ENCODE measurements around the gene TYMP.

The TYMP gene

DNA sequence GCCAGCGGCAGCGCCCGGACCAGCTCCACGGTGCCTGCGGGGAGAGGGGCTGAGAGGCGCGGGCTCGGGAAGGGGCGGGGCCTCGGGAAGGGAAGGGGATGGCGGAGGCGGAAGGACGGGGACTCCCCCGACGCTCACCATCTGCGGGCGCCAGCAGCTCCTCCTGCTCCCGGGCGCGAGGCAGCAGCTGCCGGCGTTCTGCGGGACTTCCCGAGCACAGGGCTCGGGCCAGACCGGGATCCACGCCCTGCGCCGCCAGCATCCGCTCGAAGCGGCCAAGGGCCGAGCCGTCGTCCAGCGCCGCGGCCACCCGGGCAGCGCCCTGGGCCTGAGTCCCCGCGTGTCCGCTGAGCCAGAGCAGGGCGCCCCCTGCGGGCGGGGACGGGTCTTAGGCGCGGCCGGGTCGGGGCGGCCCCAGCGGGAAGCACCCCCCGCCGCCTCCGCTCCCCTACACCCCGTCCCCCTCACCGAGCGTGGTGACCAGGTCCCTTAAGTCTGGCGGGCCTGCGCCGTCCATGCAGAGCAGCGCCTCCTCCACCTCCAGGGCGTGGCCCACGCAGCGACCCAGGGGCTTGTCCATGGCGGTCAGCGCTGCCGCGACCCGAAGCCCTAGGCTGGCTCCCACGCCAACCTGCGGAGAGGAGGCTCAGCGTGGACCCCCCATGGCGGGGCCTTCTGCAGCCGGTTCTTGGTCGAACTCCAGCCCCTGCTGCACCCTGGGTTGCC is 3.5 kb downstream of the TYMP start:
- Histone ChIP-seq H3K4me1 (ENCODE audit: insufficient read depth, low read length) (peaks cover 3% of the 10 kb centered on the region; the same call in 1 of the 2 replicates), H3K27me3 (ENCODE audit: insufficient read depth, low read length) (peaks cover 49% of the 10 kb centered on the region), H3K36me3 (ENCODE audit: insufficient read depth, low read depth, low read length) (peaks cover 30% of the 10 kb centered on the region), H3K4me3 (ENCODE audit: low read length) (peak overlapping the region; percentile 77), H3K9ac (ENCODE audit: low read depth, low read length) (peak overlapping the region; percentile 64; the same call in 1 of the 2 replicates), H3K27ac (ENCODE audit: low read length) (no peak overlapping the region), H3K9me3 (ENCODE audit: insufficient read depth, low read depth, low read length) (no peaks in the 10 kb centered on the region)

DNA sequence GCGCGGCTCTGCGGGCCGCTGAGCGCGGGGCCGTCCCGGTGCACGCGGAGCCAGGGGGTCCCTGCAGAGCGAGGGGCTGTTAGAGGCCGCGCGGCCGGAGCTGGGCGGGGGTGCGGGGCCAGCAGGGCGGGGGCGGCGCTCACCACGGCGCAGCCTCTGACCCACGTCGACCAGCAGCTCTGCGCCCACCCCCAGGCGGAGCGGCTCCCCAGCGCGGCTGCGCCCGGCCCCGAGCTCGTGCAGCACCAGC is 4.0 kb downstream of the TYMP start:
- Histone ChIP-seq H3K4me1 (ENCODE audit: insufficient read depth, low read length) (peaks cover 3% of the 10 kb centered on the region; the same call in 1 of the 2 replicates), H3K36me3 (ENCODE audit: insufficient read depth, low read depth, low read length) (peaks cover 35% of the 10 kb centered on the region), H3K27ac (ENCODE audit: low read length) (no peak overlapping the region), H3K9me3 (ENCODE audit: insufficient read depth, low read depth, low read length) (no peaks in the 10 kb centered on the region), H3K9ac (ENCODE audit: low read depth, low read length) (peak overlapping the region; percentile 64; the same call in 1 of the 2 replicates), H3K4me3 (ENCODE audit: low read length) (peak overlapping the region; percentile 77; the same call in 1 of the 2 replicates), H3K27me3 (ENCODE audit: insufficient read depth, low read length) (peaks cover 44% of the 10 kb centered on the region)

DNA sequence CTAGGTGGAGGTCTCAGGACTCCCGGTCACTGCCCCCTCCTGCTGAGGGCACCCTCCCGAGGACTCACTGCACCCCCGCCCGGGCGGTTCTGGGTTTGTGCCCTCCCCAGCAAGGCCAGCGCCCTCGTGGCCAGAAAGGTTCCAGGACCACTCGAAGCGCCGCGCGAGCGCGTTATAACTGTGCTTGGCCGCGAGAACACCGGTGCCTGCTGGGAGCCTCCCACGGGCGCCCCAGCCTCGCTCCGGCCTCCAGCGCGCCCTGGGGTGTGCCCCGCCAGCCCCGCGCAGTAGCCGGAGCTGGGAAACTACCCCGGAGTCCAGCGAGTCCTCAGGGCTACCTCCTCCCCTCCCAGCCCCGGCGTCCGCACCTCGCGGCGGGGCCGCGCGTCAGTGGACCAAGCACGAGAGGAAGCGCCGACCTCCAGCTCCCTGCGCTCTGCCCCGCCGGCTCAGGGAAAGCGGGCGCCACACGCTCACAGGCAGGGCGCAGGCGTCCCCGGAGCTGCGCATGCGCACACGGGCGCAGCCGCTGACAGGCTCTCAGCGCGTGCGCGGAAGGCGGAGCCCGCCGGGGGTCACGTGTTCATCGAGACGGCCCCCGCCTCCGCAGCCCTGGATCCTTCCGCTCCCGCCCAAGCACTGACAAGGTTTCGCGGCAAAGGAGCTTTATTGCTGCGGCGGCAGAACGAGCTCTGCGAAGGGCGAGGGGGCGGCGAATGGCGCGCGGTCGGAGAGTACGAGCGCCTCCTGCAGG is 4.5 kb downstream of the TYMP start, which contains the start of gene SCO2:
Gene SCO2 (minus strand): TSS at position 495 of the 754 bp plus-strand sequence. CDS start 1,187 bp downstream, outside the sequence.
- H3K27ac ChIP-seq (ENCODE audit: low read length) = no peak within 1 kb of the TSS
- H3K27me3 ChIP-seq (ENCODE audit: insufficient read depth, low read length) = peaks cover 39% of the 10 kb centered on the region
- H3K4me3 ChIP-seq (ENCODE audit: low read length) = peak within 1 kb of the TSS; percentile 77
- H3K36me3 ChIP-seq (ENCODE audit: insufficient read depth, low read depth, low read length) = peaks cover 37% of the 10 kb centered on the region
- H3K9me3 ChIP-seq (ENCODE audit: insufficient read depth, low read depth, low read length) = no peaks in the 10 kb centered on the region
- H3K9ac ChIP-seq (ENCODE audit: low read depth, low read length) = peak within 1 kb of the TSS; percentile 83; the same call in 1 of the 2 replicates
- H3K4me1 ChIP-seq (ENCODE audit: insufficient read depth, low read length) = peaks cover 3% of the 10 kb centered on the region; the same call in 1 of the 2 replicates

DNA sequence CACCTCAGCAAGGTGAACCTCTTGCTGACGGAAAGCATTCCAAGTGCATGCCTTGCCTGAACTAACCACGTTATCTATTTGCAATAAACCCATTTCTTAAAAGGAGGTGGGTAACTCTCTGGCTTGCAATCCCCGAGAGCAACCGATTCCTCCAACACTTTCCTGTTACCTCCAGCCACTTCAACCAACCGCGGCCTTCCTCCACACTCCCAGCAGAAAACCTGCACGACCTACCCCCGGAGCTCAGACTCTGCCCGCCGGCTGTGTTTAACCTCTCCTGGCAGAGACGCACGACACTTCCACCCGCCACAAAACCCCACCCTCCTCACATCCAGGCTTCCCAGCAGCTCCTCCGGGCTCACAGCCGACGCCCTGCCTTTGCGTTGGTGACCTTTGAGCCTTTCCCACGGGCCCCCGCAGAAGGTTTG is 5.1 kb downstream of the TYMP start:
- H3K27ac ChIP-seq (ENCODE audit: low read length) = no peak overlapping the region
- H3K36me3 ChIP-seq (ENCODE audit: insufficient read depth, low read depth, low read length) = peaks cover 38% of the 10 kb centered on the region
- peak overlapping the region; percentile 77 for H3K4me3 ChIP-seq (ENCODE audit: low read length)
- peak overlapping the region; percentile 83; the same call in 1 of the 2 replicates for H3K9ac ChIP-seq (ENCODE audit: low read depth, low read length)
- peaks cover 3% of the 10 kb centered on the region; the same call in 1 of the 2 replicates for H3K4me1 ChIP-seq (ENCODE audit: insufficient read depth, low read length)
- no peaks in the 10 kb centered on the region for H3K9me3 ChIP-seq (ENCODE audit: insufficient read depth, low read depth, low read length)
- H3K27me3 ChIP-seq (ENCODE audit: insufficient read depth, low read length) = peaks cover 33% of the 10 kb centered on the region

DNA sequence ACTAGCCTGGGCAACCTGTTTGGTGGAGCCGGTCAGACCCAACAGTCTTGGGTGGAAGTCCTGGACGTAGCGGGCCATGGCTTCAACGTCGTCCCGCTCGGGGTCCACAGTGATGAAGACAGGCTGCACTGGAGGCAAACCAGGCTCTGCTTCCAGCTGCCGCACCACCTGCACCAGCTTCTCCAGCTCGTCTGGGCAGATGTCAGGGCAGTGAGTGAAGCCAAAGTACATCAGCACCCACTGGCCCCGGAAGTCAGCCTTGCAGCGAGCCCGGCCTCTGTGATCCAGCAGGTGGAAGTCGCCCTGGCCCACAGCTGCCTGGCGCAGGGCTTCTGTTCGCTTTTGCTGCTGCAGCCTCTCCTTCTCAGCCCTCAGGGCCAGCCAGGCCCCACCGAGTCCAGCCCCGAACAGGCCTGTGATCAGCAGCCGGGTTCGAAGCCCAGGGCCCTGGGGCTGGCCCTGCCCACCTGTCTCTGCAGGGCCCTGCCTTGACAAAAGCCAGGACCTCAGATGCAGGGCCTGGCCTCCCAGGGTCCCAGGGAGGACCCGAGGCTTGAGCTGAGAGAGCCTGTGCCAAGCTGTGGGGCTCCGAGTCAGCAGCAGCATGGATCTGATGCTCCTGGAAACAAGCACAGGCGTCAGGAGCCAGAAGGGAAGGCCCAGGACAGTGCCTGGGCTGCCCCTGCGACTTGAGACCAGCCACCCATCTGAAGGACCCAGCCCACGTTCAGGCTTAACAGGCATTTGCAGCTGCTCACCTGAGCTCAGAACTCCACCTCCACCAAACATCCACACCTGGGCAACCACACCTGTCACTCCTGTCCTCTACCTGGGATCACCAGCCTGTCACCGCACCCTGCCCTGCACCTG is 5.8 kb downstream of the TYMP start:
- H3K4me3 ChIP-seq (ENCODE audit: low read length) = peak overlapping the region; percentile 77
- H3K36me3 ChIP-seq (ENCODE audit: insufficient read depth, low read depth, low read length) = peaks cover 44% of the 10 kb centered on the region
- peaks cover 3% of the 10 kb centered on the region; the same call in 1 of the 2 replicates for H3K4me1 ChIP-seq (ENCODE audit: insufficient read depth, low read length)
- no peak overlapping the region for H3K27ac ChIP-seq (ENCODE audit: low read length)
- peaks cover 27% of the 10 kb centered on the region for H3K27me3 ChIP-seq (ENCODE audit: insufficient read depth, low read length)
- H3K9me3 ChIP-seq (ENCODE audit: insufficient read depth, low read depth, low read length) = no peaks in the 10 kb centered on the region
- 0 out of 2 replicates have a peak overlapping the region, but pooled peaks have one; percentile 83 for H3K9ac ChIP-seq (ENCODE audit: low read depth, low read length)

DNA sequence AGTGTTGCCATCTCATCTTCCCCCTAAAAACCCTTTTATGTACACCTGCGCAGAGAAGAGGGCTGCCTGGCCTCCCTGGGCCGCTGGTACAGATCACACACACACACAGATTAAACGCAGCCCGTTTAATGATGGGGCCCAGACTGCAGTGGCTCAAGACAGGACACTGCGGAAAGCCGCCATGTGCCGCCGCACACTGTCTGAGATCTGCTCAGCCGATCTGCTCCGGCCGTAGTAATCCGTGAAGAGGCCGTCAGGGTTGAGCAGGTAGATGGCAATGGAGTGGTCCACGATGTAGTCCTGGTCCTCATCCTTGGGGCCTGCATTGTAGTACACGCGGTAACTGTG is 6.4 kb downstream of the TYMP start:
- H3K4me3 ChIP-seq (ENCODE audit: low read length) = no peak overlapping the region
- H3K9me3 ChIP-seq (ENCODE audit: insufficient read depth, low read depth, low read length) = no peaks in the 10 kb centered on the region
- peaks cover 21% of the 10 kb centered on the region for H3K27me3 ChIP-seq (ENCODE audit: insufficient read depth, low read length)
- peaks cover 51% of the 10 kb centered on the region for H3K36me3 ChIP-seq (ENCODE audit: insufficient read depth, low read depth, low read length)
- no peak overlapping the region for H3K27ac ChIP-seq (ENCODE audit: low read length)
- H3K9ac ChIP-seq (ENCODE audit: low read depth, low read length) = no peak overlapping the region
- peaks cover 3% of the 10 kb centered on the region; the same call in 1 of the 2 replicates for H3K4me1 ChIP-seq (ENCODE audit: insufficient read depth, low read length)

DNA sequence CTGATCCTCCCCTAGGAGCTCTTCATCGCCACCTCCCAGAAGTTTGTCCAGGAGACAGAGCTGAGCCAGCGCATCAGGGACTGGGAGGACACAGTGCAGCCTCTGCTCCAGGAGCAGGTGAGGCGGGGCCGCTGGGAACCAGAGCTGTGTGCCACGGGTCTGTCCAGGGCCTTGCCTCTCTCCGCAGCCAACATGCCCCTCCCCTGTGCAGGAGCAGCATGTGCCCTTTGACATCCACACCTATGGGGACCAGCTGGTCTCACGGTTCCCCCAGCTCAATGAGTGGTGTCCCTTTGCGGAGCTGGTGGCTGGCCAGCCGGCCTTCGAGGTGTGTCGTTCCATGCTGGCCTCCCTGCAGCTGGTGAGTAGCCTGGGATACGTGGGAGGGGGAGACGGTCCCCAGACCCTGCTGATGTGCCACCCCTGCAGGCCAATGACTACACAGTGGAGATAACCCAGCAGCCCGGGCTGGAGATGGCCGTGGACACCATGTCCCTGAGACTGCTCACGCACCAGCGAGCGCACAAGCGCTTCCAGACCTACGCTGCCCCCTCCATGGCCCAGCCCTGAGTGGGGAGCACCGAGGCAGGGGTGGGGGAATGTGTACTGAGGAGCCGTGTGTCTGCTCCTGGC is 6.9 kb downstream of the TYMP start:
- no peak overlapping the region for H3K9ac ChIP-seq (ENCODE audit: low read depth, low read length)
- peaks cover 3% of the 10 kb centered on the region; the same call in 1 of the 2 replicates for H3K4me1 ChIP-seq (ENCODE audit: insufficient read depth, low read length)
- no peaks in the 10 kb centered on the region for H3K9me3 ChIP-seq (ENCODE audit: insufficient read depth, low read depth, low read length)
- H3K27me3 ChIP-seq (ENCODE audit: insufficient read depth, low read length) = peaks cover 16% of the 10 kb centered on the region
- H3K27ac ChIP-seq (ENCODE audit: low read length) = no peak overlapping the region
- no peak overlapping the region for H3K4me3 ChIP-seq (ENCODE audit: low read length)
- H3K36me3 ChIP-seq (ENCODE audit: insufficient read depth, low read depth, low read length) = peaks cover 56% of the 10 kb centered on the region

DNA sequence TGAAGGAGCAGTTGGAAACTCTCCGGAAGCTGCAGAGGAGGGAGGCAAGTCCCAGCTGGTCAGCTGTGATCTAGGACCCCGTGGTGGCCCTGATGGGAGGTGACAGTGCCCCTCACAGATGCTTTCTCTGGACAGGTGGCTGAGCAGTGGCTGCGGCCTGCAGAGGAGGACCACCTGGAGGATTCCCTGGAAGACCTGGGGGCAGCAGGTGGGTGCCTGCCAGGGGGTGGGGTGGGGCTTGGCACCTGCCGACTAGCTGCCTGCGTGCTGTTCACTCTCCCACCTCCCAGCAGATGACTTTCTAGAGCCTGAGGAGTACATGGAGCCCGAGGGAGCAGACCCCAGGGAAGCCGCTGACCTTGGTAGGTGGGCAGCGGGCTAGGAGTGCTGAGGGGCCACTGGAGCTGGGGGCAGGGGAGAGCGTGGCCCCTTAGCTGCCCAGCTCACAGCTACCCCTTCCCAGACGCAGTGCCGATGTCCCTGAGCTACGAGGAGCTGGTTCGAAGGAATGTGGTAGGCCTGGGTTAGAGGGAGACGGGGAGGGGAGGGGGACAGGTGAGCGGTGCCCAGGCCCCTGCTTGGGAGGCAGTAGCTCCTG is 7.5 kb downstream of the TYMP start:
- Histone ChIP-seq H3K36me3 (ENCODE audit: insufficient read depth, low read depth, low read length) (peaks cover 62% of the 10 kb centered on the region), H3K9ac (ENCODE audit: low read depth, low read length) (no peak overlapping the region), H3K4me3 (ENCODE audit: low read length) (no peak overlapping the region), H3K27me3 (ENCODE audit: insufficient read depth, low read length) (peaks cover 10% of the 10 kb centered on the region), H3K4me1 (ENCODE audit: insufficient read depth, low read length) (peaks cover 3% of the 10 kb centered on the region; the same call in 1 of the 2 replicates), H3K9me3 (ENCODE audit: insufficient read depth, low read depth, low read length) (no peaks in the 10 kb centered on the region), H3K27ac (ENCODE audit: low read length) (no peak overlapping the region)

DNA sequence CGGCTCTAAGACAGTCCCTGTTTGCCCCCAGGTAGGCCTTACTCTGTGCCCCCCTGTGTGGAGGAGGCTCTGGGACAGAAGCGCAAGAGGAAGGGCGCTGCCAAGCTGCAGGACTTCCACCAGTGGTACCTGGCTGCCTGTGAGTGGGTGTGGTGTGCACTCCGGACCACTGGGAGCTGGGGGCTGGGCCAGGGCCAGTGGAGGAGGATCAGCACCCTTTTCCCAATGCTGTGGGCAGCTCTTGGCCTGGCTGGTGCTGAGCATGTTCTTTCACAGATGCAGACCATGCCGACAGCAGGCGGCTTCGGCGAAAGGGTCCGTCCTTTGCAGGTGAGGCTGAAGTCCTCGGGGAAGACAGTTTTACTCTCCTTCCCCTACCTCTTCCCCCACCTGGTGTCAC is 8.1 kb downstream of the TYMP start:
- Histone ChIP-seq H3K9me3 (ENCODE audit: insufficient read depth, low read depth, low read length) (no peaks in the 10 kb centered on the region), H3K4me3 (ENCODE audit: low read length) (no peak overlapping the region), H3K27me3 (ENCODE audit: insufficient read depth, low read length) (peaks cover 4% of the 10 kb centered on the region), H3K36me3 (ENCODE audit: insufficient read depth, low read depth, low read length) (peaks cover 65% of the 10 kb centered on the region), H3K9ac (ENCODE audit: low read depth, low read length) (no peak overlapping the region), H3K27ac (ENCODE audit: low read length) (no peak overlapping the region), H3K4me1 (ENCODE audit: insufficient read depth, low read length) (peaks cover 2% of the 10 kb centered on the region; the same call in 1 of the 2 replicates)

DNA sequence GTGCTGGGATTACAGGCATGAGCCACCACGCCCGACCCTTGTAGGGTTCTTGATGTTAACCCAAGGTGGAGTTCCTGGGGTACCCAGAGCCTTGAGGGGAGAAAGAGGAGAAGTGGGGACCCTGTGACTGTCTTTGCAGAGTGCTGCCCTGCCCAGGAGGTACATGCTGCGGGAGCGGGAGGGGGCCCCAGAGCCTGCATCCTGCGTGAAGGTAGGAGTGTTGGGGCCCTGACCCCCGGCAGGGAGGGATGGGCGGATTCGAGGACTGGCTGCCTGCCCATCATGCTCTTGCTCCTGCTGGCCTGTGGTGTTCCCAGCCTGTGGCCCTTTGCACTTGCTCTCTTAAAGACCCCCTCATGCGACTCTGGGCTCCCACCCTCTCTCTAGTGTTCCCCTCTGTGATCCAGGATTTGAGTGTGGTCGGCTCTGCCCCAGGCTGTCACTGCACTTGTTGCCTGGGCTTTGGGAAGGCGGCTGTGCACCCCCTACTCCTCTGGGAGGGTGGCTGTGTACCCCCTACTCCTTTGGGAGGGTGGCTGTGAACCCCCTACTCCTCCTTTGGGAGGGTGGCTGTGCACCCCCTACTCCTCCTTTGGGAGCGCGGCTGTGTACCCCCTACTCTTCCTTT is 8.9 kb downstream of the TYMP start:
- Histone ChIP-seq H3K4me1 (ENCODE audit: insufficient read depth, low read length) (no peaks in the 10 kb centered on the region), H3K36me3 (ENCODE audit: insufficient read depth, low read depth, low read length) (peaks cover 73% of the 10 kb centered on the region), H3K27me3 (ENCODE audit: insufficient read depth, low read length) (no peaks in the 10 kb centered on the region), H3K9me3 (ENCODE audit: insufficient read depth, low read depth, low read length) (no peaks in the 10 kb centered on the region), H3K9ac (ENCODE audit: low read depth, low read length) (no peak overlapping the region), H3K4me3 (ENCODE audit: low read length) (no peak overlapping the region), H3K27ac (ENCODE audit: low read length) (no peak overlapping the region)
